Muscle layer of duodenum (tissue), 2 donors: ENCODE measurements around the gene FOLR1.

ENCODE experiments used
- H3K27ac ChIP-seq: one replicate; pipeline ENCODE4 v1.7.0; 2013; ENCODE audit warnings: mild to moderate bottlenecking, low read length
- H3K27me3 ChIP-seq: one replicate; pipeline ENCODE4 v1.7.0; 2013; ENCODE audit warnings: low read depth, mild to moderate bottlenecking, control low read depth, low read length
- H3K36me3 ChIP-seq, 2 donors: one replicate each; pipeline ENCODE4 v1.7.0; 2013; ENCODE audit warnings: low read length in 2 of 2, control low read depth in 1 of 2, mild to moderate bottlenecking in 1 of 2; ENCODE audit not compliant: insufficient read depth in 2 of 2, control insufficient read depth in 1 of 2
- H3K4me1 ChIP-seq, 2 donors: one replicate each; pipeline ENCODE4 v1.7.0; 2013; ENCODE audit warnings: low read length in 2 of 2, mild to moderate bottlenecking in 2 of 2, control low read depth in 1 of 2, moderate library complexity in 1 of 2; ENCODE audit not compliant: insufficient read depth in 2 of 2, control insufficient read depth in 1 of 2
- H3K4me3 ChIP-seq, 2 donors: one replicate each; pipeline ENCODE4 v1.7.0; 2013; ENCODE audit warnings: low read length in 2 of 2, low read depth in 1 of 2, mild to moderate bottlenecking in 1 of 2
- H3K9me3 ChIP-seq, 2 donors: one replicate each; pipeline ENCODE4 v1.7.0; 2013; ENCODE audit warnings: low read length in 2 of 2, control low read depth in 1 of 2, mild to moderate bottlenecking in 1 of 2; ENCODE audit not compliant: control insufficient read depth in 1 of 2
- donor health status: healthy.

The FOLR1 gene

DNA sequence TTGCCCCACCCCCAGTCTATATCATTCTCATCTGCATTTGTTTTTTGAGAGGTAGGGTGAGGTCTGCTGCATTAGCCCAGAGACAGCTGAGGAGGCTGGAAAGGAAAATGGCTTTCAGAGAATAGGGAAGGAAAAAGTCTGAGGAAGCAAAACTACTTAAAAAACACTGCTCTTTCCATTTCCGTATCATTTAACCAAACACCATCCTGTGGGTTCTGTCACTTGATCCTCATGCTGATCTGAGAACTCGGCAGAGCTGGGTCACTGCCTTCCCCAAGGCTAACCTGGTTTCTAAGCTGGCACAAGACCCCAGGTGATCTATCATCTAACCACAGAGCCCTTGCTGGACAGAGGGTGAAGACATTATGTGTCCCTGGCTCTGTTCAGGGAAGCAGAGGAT, 25.9 kb downstream of the FOLR1 start:
- peak overlapping the region; percentile 49 for H3K27ac ChIP-seq
- H3K4me3 ChIP-seq: no peak overlapping the region

DNA sequence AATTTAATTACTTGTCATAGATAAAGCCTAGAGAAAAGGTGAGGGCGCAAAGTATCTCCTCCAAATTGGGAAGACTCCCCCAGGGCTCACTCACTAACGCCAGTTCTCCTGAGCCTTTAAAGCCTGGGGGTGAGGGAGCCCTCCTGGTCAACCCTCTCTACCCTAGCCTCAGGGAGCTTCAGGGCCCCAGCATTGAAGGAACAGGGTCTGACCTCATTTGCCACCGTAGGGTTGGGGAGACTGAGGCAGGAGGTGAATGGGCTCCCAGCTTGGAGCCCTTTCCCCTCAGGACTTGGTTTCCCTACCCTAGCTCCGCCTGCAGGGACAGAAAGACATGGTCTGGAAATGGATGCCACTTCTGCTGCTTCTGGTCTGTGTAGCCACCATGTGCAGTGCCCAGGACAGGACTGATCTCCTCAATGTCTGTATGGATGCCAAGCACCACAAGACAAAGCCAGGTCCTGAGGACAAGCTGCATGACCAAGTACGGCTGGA, 26.4 kb downstream of the FOLR1 start:
- Histone ChIP-seq H3K4me3 (no peak overlapping the region), H3K9me3 (no peaks in the 10 kb centered on the region), H3K27ac (peak overlapping the region; percentile 49), H3K36me3 (no peaks in the 10 kb centered on the region), H3K27me3 (no peaks in the 10 kb centered on the region), H3K4me1 (peaks cover 3 to 10% of the 10 kb centered on the region in 2 donors)

More for the DNA sequence above, 25.9 kb downstream of the FOLR1 start:
- Histone ChIP-seq H3K4me1 (peaks cover 3 to 10% of the 10 kb centered on the region in 2 donors), H3K36me3 (no peaks in the 10 kb centered on the region), H3K27me3 (no peaks in the 10 kb centered on the region), H3K9me3 (no peaks in the 10 kb centered on the region)

DNA sequence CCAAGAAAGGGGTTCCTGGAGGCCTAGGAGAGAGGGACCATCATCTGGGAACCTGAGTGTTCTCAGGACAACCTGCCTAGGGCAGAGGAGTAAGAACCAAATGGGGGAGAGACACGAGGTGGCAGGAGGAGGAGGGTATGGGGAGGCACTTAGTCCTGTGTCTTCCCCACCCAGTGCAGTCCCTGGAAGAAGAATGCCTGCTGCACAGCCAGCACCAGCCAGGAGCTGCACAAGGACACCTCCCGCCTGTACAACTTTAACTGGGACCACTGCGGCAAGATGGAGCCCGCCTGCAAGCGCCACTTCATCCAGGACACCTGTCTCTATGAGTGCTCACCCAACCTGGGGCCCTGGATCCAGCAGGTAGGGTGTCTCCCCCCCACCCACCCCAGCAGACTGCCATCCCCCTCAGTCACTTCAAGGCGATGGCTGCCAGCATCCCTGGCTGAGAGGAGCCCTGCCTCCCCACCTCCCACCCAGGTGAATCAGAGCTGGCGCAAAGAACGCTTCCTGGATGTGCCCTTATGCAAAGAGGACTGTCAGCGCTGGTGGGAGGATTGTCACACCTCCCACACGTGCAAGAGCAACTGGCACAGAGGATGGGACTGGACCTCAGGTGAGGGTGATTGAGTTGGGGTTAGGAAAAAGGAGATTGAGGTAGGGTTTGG, 28.9 kb downstream of the FOLR1 start:
- H3K9me3 ChIP-seq: no peaks in the 10 kb centered on the region
- H3K4me3 ChIP-seq: no peak overlapping the region
- H3K36me3 ChIP-seq: no peaks in the 10 kb centered on the region
- H3K4me1 ChIP-seq: peaks cover 9 to 18% of the 10 kb centered on the region in 2 donors
- no peaks in the 10 kb centered on the region for H3K27me3 ChIP-seq
- no peak overlapping the region for H3K27ac ChIP-seq

DNA sequence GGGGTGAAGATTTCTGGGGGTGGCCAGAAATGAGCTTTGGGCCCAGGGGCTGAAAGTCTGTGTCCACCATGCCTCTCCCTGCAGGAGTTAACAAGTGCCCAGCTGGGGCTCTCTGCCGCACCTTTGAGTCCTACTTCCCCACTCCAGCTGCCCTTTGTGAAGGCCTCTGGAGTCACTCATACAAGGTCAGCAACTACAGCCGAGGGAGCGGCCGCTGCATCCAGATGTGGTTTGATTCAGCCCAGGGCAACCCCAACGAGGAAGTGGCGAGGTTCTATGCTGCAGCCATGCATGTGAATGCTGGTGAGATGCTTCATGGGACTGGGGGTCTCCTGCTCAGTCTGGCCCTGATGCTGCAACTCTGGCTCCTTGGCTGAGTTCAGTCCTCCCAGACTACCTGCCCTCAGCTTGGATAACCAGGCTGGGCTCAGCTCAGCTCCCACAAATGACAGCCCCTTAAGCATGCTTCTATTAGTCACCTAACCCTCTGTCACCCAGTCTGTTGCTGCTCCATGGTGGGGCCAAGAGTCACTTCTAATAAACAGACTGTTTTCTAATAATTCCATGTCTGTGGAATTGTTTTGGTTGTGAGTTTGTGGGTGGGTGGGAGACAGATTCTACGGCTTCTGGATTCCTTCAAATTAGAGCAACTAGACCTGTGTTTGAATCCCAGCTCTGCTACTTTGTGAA, 29.6 kb downstream of the FOLR1 start:
- H3K27ac ChIP-seq: peak overlapping the region; percentile 87
- no peaks in the 10 kb centered on the region for H3K36me3 ChIP-seq
- no peaks in the 10 kb centered on the region for H3K9me3 ChIP-seq
- H3K27me3 ChIP-seq: no peaks in the 10 kb centered on the region
- H3K4me1 ChIP-seq: peaks cover 10 to 25% of the 10 kb centered on the region in 2 donors
- H3K4me3 ChIP-seq: no peak overlapping the region

DNA sequence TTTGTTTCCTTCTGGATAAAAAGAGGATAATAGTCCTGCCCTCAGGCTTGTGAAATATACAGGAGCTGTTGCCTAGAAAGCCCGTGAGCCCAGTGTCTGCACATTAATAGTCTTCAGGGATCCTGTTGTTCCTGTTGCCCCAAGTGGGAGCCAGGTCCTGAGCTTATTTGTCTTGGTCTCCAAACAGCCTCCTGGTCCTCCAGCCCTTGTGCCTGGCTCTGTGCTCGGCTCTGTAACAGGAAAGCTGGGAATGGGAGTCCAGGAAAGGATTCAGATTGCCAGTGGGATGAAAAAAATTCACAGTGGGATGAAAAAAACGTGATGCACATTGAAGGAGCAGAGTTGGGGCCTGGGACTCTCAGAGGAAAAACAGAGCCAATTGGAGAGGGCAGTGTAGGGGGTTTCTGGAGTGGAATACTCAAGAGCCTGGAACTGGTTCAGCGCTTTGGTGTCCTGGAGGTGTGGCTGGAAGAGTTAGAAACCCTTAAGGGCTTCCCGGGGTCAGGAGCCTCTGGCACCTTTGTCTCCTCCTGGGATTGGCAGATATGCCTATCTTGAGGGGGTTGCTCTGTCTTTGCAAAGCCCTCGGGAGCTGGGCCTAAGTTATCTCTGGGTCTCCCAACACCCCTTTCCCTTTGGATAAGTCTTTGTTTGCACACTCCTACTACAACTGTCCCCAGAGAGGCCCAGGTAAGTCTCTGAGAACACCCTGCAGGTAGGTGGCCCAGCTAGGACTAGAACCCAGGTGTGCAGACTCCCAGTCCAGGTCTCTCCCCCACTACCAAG, 30.4 kb downstream of the FOLR1 start:
- Histone ChIP-seq H3K36me3 (no peaks in the 10 kb centered on the region), H3K27ac (peak overlapping the region; percentile 87), H3K9me3 (no peaks in the 10 kb centered on the region), H3K4me3 (peak overlapping the region; percentile 76 to 91), H3K27me3 (no peaks in the 10 kb centered on the region), H3K4me1 (peaks cover 10 to 33% of the 10 kb centered on the region in 2 donors)

DNA sequence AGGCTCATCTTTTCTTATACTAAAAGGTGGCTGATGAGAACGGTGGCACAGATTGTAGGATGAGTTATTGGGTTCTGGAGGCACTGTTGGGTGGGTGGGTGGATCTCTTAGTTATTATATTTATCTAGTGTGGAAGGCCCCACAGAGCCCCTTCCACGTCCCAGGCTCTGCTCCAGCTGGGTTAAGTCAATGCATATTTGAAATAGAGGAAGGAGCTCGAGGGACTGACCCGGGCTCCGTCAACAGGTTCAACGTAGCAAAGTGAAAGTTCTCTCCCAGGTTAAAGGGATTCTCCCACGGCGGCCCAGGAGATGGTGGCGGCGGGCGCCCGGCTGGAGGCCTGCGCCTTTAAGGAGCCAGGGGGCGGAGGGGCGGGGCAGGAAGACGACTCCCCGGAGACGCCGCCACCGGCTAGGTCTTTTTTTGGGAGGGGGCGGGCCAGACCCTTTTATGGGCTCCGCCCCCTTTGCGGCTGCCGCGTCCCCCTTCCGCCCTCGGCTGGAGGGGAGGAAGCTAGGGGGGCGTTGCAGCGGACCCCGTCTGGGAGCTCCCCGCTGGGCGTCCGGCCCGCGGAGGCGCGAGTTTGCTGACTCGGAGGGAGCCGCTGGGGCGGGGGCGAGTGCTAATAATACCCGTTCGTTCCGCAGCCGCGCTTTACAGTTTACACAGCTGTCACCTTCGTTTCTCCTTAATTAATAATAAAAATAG, 31.1 kb downstream of the FOLR1 start:
- H3K27ac ChIP-seq: peak overlapping the region; percentile 87
- peak overlapping the region; percentile 76 to 91 for H3K4me3 ChIP-seq
- H3K27me3 ChIP-seq: no peaks in the 10 kb centered on the region
- no peaks in the 10 kb centered on the region for H3K36me3 ChIP-seq
- H3K9me3 ChIP-seq: no peaks in the 10 kb centered on the region
- H3K4me1 ChIP-seq: peaks cover 10 to 40% of the 10 kb centered on the region in 2 donors

DNA sequence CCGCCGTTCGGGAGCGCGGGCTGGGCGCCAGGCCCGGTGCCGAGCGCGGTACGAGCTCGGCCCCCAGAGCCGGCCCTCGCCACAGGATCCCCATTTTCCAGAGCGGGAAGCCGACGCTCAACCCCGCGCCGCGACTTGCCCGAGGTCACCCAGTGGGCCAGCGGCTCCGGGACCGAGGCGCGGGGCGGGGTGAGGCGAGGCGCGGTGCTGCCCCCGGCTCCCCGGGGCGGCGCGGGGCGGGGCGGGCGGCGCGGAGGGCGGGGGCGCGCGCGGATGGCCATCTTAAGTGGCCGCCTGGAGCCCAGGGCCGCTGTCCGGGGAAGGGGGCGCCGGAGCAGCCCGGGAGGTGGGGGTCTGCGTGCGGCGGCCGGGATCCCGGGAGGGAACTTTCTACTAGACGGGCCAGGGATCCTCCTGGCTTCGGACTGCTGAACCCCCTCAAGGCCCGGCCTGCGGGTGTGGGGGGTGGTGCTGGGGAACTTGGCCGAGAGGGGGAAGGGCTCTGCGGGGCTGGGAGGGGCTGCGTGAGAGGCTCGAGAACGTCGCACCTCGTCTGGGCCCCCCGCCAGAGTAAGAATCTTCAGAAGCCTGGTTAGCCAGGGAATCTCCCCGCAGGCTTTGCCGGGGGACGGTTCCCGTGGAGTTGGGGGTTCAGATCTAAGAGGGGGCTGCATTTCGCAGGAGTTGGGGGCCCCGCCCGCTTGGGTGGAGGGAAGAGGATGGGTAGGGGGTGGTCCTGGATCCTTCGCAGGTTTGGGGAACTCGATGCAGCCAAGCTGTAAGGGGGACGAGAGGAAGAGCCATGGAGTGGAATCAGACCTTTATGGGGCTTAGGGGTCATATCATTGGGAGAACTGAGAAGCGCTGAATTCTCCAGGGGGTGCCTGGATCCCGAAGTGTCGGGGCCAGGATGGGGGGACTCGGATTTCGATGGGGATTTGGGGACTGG, 31.9 kb downstream of the FOLR1 start:
- Histone ChIP-seq H3K27ac (peak overlapping the region; percentile 87), H3K36me3 (peaks cover 3 to 7% of the 10 kb centered on the region in 2 donors), H3K27me3 (no peaks in the 10 kb centered on the region), H3K9me3 (no peaks in the 10 kb centered on the region), H3K4me3 (peak overlapping the region; percentile 91 to 94), H3K4me1 (peaks cover 10 to 44% of the 10 kb centered on the region in 2 donors)

DNA sequence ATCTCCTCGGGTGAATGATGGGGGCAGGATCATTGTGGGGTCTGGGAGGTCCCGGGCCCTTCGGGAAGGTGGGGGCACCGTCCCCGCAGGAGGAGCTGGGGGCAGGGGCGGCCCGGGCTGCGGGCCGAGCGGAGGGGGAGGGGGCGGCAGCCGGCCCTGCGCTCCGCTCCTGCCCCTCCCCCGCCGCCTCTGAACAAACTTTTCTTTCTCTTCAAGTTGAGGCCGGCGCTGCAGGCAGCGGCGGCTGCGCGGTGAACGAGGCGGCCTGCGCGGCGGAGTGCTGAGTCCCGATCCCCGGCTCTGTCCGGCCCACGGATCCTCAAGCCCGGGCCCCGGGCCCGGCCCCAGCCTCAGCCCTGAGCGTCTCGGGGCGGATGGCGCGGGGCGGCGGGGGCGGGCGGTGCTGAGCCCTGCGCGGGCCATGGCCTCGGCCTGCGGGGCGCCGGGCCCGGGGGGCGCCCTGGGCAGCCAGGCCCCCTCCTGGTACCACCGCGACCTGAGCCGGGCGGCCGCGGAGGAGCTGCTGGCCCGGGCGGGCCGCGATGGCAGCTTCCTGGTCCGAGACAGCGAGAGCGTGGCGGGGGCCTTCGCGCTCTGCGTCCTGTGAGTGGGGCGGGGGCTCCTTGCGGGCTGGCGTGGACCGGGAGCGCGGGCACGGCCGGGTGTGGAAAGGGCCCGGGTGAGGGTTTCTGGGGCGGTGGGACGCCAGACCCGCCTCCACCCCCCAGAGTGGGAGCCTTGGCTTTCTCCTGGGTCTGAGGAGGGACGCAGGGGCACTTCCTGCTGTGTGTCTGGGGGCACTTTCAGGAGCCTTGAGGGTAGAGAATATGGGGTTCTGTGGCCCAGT, 32.8 kb downstream of the FOLR1 start, which contains the start of gene INPPL1:
TSS of gene INPPL1 (plus strand) at position 204 of the 847 bp plus-strand sequence. CDS start at position 422, 218 bp downstream.
- Histone ChIP-seq H3K27ac (peak within 1 kb of the TSS; percentile 87), H3K4me1 (peaks cover 10 to 44% of the 10 kb centered on the region in 2 donors), H3K36me3 (peaks cover 12 to 16% of the 10 kb centered on the region in 2 donors), H3K27me3 (no peaks in the 10 kb centered on the region), H3K4me3 (peak within 1 kb of the TSS; percentile 91 to 94), H3K9me3 (no peaks in the 10 kb centered on the region)

DNA sequence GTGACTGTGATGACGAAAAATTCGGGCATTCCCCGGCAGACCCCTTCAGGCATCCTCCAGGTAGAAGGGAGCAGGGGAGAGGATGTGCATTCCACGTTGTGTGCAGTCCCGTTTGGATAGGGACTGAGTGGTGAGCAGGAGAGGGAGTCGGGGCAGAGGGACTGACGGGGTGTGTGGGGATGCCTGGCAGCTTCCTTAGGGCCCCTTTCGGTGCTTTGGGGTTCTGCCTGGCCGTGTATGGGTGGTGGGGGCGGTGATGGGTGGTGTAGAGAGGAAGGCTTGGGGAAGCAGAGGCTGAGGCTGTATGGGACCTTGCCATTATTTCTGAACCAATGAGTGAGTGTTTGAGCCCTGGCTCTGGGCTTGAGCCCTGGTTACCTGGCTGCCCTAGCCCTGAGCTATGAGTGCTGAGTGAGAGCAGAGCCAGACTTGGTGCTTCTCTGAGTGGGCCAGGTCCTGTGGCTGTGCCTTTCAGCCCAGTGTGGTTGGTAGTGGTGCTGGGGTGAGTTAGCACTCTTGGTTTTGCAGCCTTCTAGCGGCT, 33.5 kb downstream of the FOLR1 start:
- peaks cover 10 to 44% of the 10 kb centered on the region in 2 donors for H3K4me1 ChIP-seq
- H3K27ac ChIP-seq: peak overlapping the region; percentile 3
- peak overlapping the region; percentile 57 to 91 for H3K4me3 ChIP-seq
- H3K9me3 ChIP-seq: no peaks in the 10 kb centered on the region
- peaks cover 19 to 23% of the 10 kb centered on the region in 2 donors for H3K36me3 ChIP-seq
- no peaks in the 10 kb centered on the region for H3K27me3 ChIP-seq
